HG03378 (cell line): ENCODE measurements around the gene PLEKHA1.

ENCODE experiments used
- ATAC-seq: cut with Tn5 transposase; IDR thresholded peaks from one replicate; pipeline ENCODE4 v1.9.1; 2021; ENCODE audit warnings: mild to moderate bottlenecking, moderate library complexity; ENCODE audit not compliant: unreplicated experiment

The PLEKHA1 gene

GRCh38 chr10:122375679-122376160, 1.2 kb downstream of the PLEKHA1 start:
- no peak for ATAC-seq

- no peak for ATAC-seq
Observed at GRCh38 chr10:122376364-122376961, 2.0 kb downstream of the PLEKHA1 start.

- no peak for ATAC-seq
Observed at GRCh38 chr10:122379041-122379440, 4.5 kb downstream of the PLEKHA1 start.

- ATAC-seq = no peak
Observed at GRCh38 chr10:122379537-122379936, 5.0 kb downstream of the PLEKHA1 start.

- no peak for ATAC-seq
Observed at GRCh38 chr10:122380703-122381102, 6.2 kb downstream of the PLEKHA1 start.

- no peak for ATAC-seq
Observed at GRCh38 chr10:122381680-122382079, 7.2 kb downstream of the PLEKHA1 start.

GRCh38 chr10:122386514-122386913, 12.0 kb downstream of the PLEKHA1 start:
- no peak for ATAC-seq

- no peak for ATAC-seq
Observed at GRCh38 chr10:122387572-122387971, 13.1 kb downstream of the PLEKHA1 start.

GRCh38 chr10:122388287-122388997, 13.9 kb downstream of the PLEKHA1 start:
- no peak for ATAC-seq

GRCh38 chr10:122390271-122390670, 15.8 kb downstream of the PLEKHA1 start:
- no peak for ATAC-seq

GRCh38 chr10:122390679-122391078, 16.2 kb downstream of the PLEKHA1 start:
- no peak for ATAC-seq

GRCh38 chr10:122391875-122392274, 17.4 kb downstream of the PLEKHA1 start:
- no peak for ATAC-seq

- no peak for ATAC-seq
Observed at GRCh38 chr10:122392835-122393234, 18.3 kb downstream of the PLEKHA1 start.

- ATAC-seq = no peak
Observed at GRCh38 chr10:122393288-122393687, 18.8 kb downstream of the PLEKHA1 start.

- no peak for ATAC-seq
Observed at GRCh38 chr10:122402548-122403131, 28.1 kb downstream of the PLEKHA1 start.

GRCh38 chr10:122404576-122404975, 30.1 kb downstream of the PLEKHA1 start:
- ATAC-seq = no peak

GRCh38 chr10:122407375-122408125, 33.0 kb downstream of the PLEKHA1 start:
- no peak for ATAC-seq

- no peak for ATAC-seq
Observed at GRCh38 chr10:122413327-122413726, 38.8 kb downstream of the PLEKHA1 start.

GRCh38 chr10:122417667-122418066, 43.2 kb downstream of the PLEKHA1 start:
- no peak for ATAC-seq

GRCh38 chr10:122419016-122419415, 44.5 kb downstream of the PLEKHA1 start:
- ATAC-seq = no peak

GRCh38 chr10:122419876-122420623, 45.5 kb downstream of the PLEKHA1 start:
- ATAC-seq = no peak
